PFSK-1 (cell line): ENCODE results near the gene CYSRT1.

Experiments used
- FOXP2 ChIP-seq: optimal IDR thresholded peaks from 2 replicates; pipeline ENCODE3; 2011; ENCODE audit warnings: borderline replicate concordance, control low read depth, inconsistent platforms; ENCODE audit not compliant: insufficient read depth; ENCODE audit errors: extremely low read length, extremely low read depth
- POLR2AphosphoS5 ChIP-seq: IDR thresholded peaks from 2 replicates; pipeline ENCODE4 v1.6.1; 2012; ENCODE audit warnings: low read depth, mild to moderate bottlenecking, control low read depth, low read length, moderate library complexity
- REST ChIP-seq, 2 experiments: IDR thresholded peaks; 2 replicates each; pipeline versions ENCODE4 v1.6.1 to v1.8.0; 2011 to 2012; ENCODE audit warnings: low read depth in 2 of 2, low read length in 2 of 2, control low read depth in 1 of 2, inconsistent platforms in 1 of 2, mild to moderate bottlenecking in 1 of 2, moderate library complexity in 1 of 2; ENCODE audit not compliant: insufficient read depth in 1 of 2
- SIN3A ChIP-seq: IDR thresholded peaks from 2 replicates; pipeline ENCODE4 v1.6.1; 2012; ENCODE audit warnings: mild to moderate bottlenecking, low read length, moderate library complexity, borderline replicate concordance; ENCODE audit not compliant: insufficient read depth
- TAF1 ChIP-seq: IDR thresholded peaks from 2 replicates; pipeline ENCODE4 v1.6.1; 2012; ENCODE audit warnings: low read length, control low read depth, borderline replicate concordance; ENCODE audit not compliant: insufficient read depth

The CYSRT1 gene

GRCh38 chr9:137201205-137201868 is 23.6 kb upstream of the CYSRT1 start:
- TF ChIP-seq SIN3A (no peak), FOXP2 (no peak), POLR2AphosphoS5 (no peak), TAF1 (no peak), REST (IDR thresholded peaks at IDR 0.05; ENCODE audit: insufficient read depth in 1 of 2, low read depth in 2 of 2, low read length in 2 of 2) (no peak)

- TF ChIP-seq TAF1 (no peak), REST (IDR thresholded peaks at IDR 0.05; ENCODE audit: insufficient read depth in 1 of 2, low read depth in 2 of 2, low read length in 2 of 2) (no peak), SIN3A (no peak)
Observed at GRCh38 chr9:137202966-137203365, 22.0 kb upstream of the CYSRT1 start.

GRCh38 chr9:137204731-137205125 is 20.2 kb upstream of the CYSRT1 start:
- TF ChIP-seq TAF1 (no peak), SIN3A (no peak), POLR2AphosphoS5 (no peak), FOXP2 (no peak), REST (IDR thresholded peaks at IDR 0.05; ENCODE audit: insufficient read depth in 1 of 2, low read depth in 2 of 2, low read length in 2 of 2) (no peak)

- TF ChIP-seq REST (IDR thresholded peaks at IDR 0.05; ENCODE audit: insufficient read depth in 1 of 2, low read depth in 2 of 2, low read length in 2 of 2): peak in 1 of 2 experiments; percentile 46; a peak in 1 of 4 replicates
- peak; percentile 74; the same call in 1 of the 2 replicates for TF ChIP-seq SIN3A
- TF ChIP-seq TAF1: peak; percentile 82; the same call in 1 of the 2 replicates
- TF ChIP-seq FOXP2: no peak
- TF ChIP-seq POLR2AphosphoS5: peak; percentile 76; the same call in 1 of the 2 replicates
Observed at GRCh38 chr9:137205126-137206069, 19.6 kb upstream of the CYSRT1 start, which contains the start of the genes NDOR1 and TMEM203. TSS of gene NDOR1 (plus strand) at chr9:137205700. CDS start at chr9:137205778, 78 bp downstream. TSS of gene TMEM203 (minus strand) at chr9:137205648. CDS start at chr9:137205414, 234 bp downstream.
